SK-N-SH (cell line): ENCODE data around the gene BZW2. TPM values are rescaled to one million over a fixed set of nuclear protein-coding genes. Genes with fewer than 3 reads are reported as not detected.

Source experiments
- CTCF ChIA-PET: fragments of 300-600, 350-600 bp; formaldehyde crosslinking; extraction: SDS; loops from one replicate; lab custom pipeline; 2021; lab: Yijun Ruan, JAX
- POLR2A ChIA-PET: fragments of 350-600 bp; sonication (Branson Sonifier 250); formaldehyde crosslinking; extraction: SDS; loops from one replicate; lab custom pipeline; 2020; ENCODE audit warnings: antibody characterized with exemption, inconsistent platforms; lab: Yijun Ruan, JAX
- DNase-seq: peaks from one replicate; pipeline ENCODE4 v3.0.0; 2012
- H2AFZ ChIP-seq: fragments of 200-600 bp; sonication (generic); 2 replicates; pipeline ENCODE4 v1.8.1; 2016; ENCODE audit warnings: antibody characterized with exemption, mild to moderate bottlenecking, low read depth
- H3F3A ChIP-seq: fragments of 200-600 bp; sonication (generic); replicated peaks from 2 replicates; pipeline ENCODE3; 2016; ENCODE audit warnings: antibody characterized with exemption, mild to moderate bottlenecking; ENCODE audit not compliant: insufficient read depth
- H3K27ac ChIP-seq, 2 experiments: fragments of 200-500 bp in 1 of 2; fragments of 200-600 bp in 1 of 2; sonication (Bioruptor generic) in 1 of 2; sonication (generic), shearing (Covaris generic) in 1 of 2; 2 replicates each; pipeline versions ENCODE4 v1.5.1 to v1.6.1; 2014 to 2016; ENCODE audit warnings: low read depth in 2 of 2, inconsistent platforms in 1 of 2, low read length in 1 of 2, mild to moderate bottlenecking in 1 of 2, mixed read lengths in 1 of 2
- H3K27me3 ChIP-seq: fragments of 200-600 bp; sonication (generic), shearing (Covaris generic); 2 replicates; pipeline ENCODE4 v1.6.1; 2016; ENCODE audit warnings: mixed run types; ENCODE audit not compliant: insufficient read depth
- H3K36me3 ChIP-seq, 2 experiments: fragments of 200-500 bp in 1 of 2; fragments of 200-600 bp in 1 of 2; sonication (Bioruptor generic) in 1 of 2; sonication (generic) in 1 of 2; replicated peaks in 1 of 2; 2 replicates each; pipeline versions ENCODE3 to v1.5.1; 2014 to 2016; ENCODE audit warnings: low read length in 1 of 2, mild to moderate bottlenecking in 1 of 2; ENCODE audit not compliant: insufficient read depth in 2 of 2, control insufficient read depth in 1 of 2
- H3K4me1 ChIP-seq, 2 experiments: fragments of 200-500 bp in 1 of 2; fragments of 200-600 bp in 1 of 2; sonication (Bioruptor generic) in 1 of 2; sonication (generic), shearing (Covaris generic) in 1 of 2; 2 replicates each; pipeline versions ENCODE4 v1.5.1 to v1.6.1; 2014 to 2016; ENCODE audit warnings: low read depth in 1 of 2, low read length in 1 of 2, mixed run types in 1 of 2; ENCODE audit not compliant: insufficient read depth in 2 of 2, control insufficient read depth in 1 of 2
- H3K4me2 ChIP-seq: fragments of 200-600 bp; sonication (generic), shearing (Covaris generic); 2 replicates; pipeline ENCODE4 v1.6.1; 2017; ENCODE audit warnings: mixed run types
- H3K4me3 ChIP-seq, 2 experiments: fragments of 200-500 bp in 1 of 2; fragments of 200-600 bp in 1 of 2; sonication (Bioruptor generic) in 1 of 2; sonication (generic), shearing (Covaris generic) in 1 of 2; 2 replicates each; pipeline versions ENCODE4 v1.5.1 to v1.8.1; 2014 to 2016; ENCODE audit warnings: low read depth in 2 of 2, inconsistent platforms in 1 of 2, low read length in 1 of 2, mild to moderate bottlenecking in 1 of 2, mixed read lengths in 1 of 2, moderate library complexity in 1 of 2
- H3K79me2 ChIP-seq: fragments of 200-600 bp; sonication (generic); 2 replicates; pipeline ENCODE4 v1.8.1; 2017; ENCODE audit warnings: mild to moderate bottlenecking; ENCODE audit not compliant: insufficient read depth
- H3K9ac ChIP-seq: fragments of 200-600 bp; sonication (generic); 2 replicates; pipeline ENCODE4 v1.6.1; 2017; ENCODE audit warnings: mixed run types
- H3K9me2 ChIP-seq: fragments of 200-600 bp; sonication (generic); 2 replicates; pipeline ENCODE4 v1.6.1; 2017; ENCODE audit warnings: mixed run types
- H3K9me3 ChIP-seq: fragments of 200-600 bp; sonication (generic); 2 replicates; pipeline ENCODE4 v1.6.1; 2017; ENCODE audit warnings: mixed run types, mild to moderate bottlenecking, moderate library complexity
- H4K20me1 ChIP-seq: fragments of 200-600 bp; sonication (generic); 2 replicates; pipeline ENCODE4 v1.6.1; 2017; ENCODE audit warnings: mild to moderate bottlenecking, mixed run types; ENCODE audit not compliant: insufficient read depth
- EZH2phosphoT487 ChIP-seq: fragments of 200-600 bp; sonication (generic); IDR thresholded peaks from 2 replicates; pipeline ENCODE4 v1.6.1; 2017; ENCODE audit warnings: low read depth, mixed run types, mild to moderate bottlenecking, antibody characterized with exemption, moderate library complexity, borderline replicate concordance
- FOSL2 ChIP-seq: IDR thresholded peaks from 2 replicates; pipeline ENCODE4 v1.4.0; 2012; ENCODE audit warnings: low read depth, mild to moderate bottlenecking, moderate library complexity, borderline replicate concordance
- GATA2 ChIP-seq: sonication (generic); formaldehyde crosslinking; IDR thresholded peaks from 2 replicates; pipeline ENCODE4 v1.5.0; 2020; ENCODE audit warnings: mild to moderate bottlenecking, missing genetic modification reagents
- JUND ChIP-seq: IDR thresholded peaks from 2 replicates; pipeline ENCODE4 v1.4.0; 2012
- RAD21 ChIP-seq: IDR thresholded peaks from 2 replicates; pipeline ENCODE4 v1.6.1; 2012; ENCODE audit warnings: mild to moderate bottlenecking, low read length
- WGBS: methylation state at CpG from one replicate; pipeline ENCODE4 v1.1.6; 2017; ENCODE audit warnings: low lambda C conversion rate; 5-methylcytosine and 5-hydroxymethylcytosine counted together
- polyA plus RNA-seq, 3 experiments: library from polyadenylated mRNA; depleted of rRNA; stranded (reverse); fragments of >200 nt; gene quantifications; 2 replicates each; pipeline ENCODE4 v1.2.3, GENCODE V29; 2012
- TF ChIP-seq, protein P1 (sequence below): fragments of 150-350 bp; IDR thresholded peaks from 2 replicates; pipeline ENCODE4 v1.6.1; 2017; ENCODE audit warnings: antibody characterized with exemption, low read length, low read depth, borderline replicate concordance
- TF ChIP-seq, protein P2 (sequence below): IDR thresholded peaks from 2 replicates; pipeline ENCODE4 v1.4.0; 2012; ENCODE audit warnings: low read depth, borderline replicate concordance

BZW2 gene
- polyA plus RNA-seq, 1 of the 3 experiments (the other 2 are of a cell fraction) = 71.9 TPM

GRCh38 chr7:16745645-16746044 lies 99.7 kb downstream of the BZW2 start:
- Histone ChIP-seq H4K20me1 (no peaks in the 10 kb centered on the region), H3K9me3 (no peaks in the 10 kb centered on the region), H3F3A (peaks cover 2% of the 10 kb centered on the region), H3K4me1 (peaks cover 3 to 4% of the 10 kb centered on the region in 2 experiments; a peak in 3 of 4 replicates), H2AFZ (no peak overlapping the region), H3K4me3 (no peak overlapping the region), H3K27ac (no peak overlapping the region), H3K36me3 (no peaks in the 10 kb centered on the region), H3K4me2 (no peak overlapping the region), H3K9me2 (no peaks in the 10 kb centered on the region), H3K79me2 (no peaks in the 10 kb centered on the region), H3K9ac (no peak overlapping the region), H3K27me3 (no peaks in the 10 kb centered on the region)
- no peak for DNase-seq
- 72% methylated on average over 2 of the region's 2 CpGs for WGBS
- TF ChIP-seq FOSL2 (no peak), EZH2phosphoT487 (no peak)
- POLR2A ChIA-PET = no interaction called here
- CTCF ChIA-PET = interaction anchor here (0.8 to 1.6 kb wide), 4 partner anchors 8 to 173 kb away, joined by 3 to 6 read pairs (median 3); partner anchors contain the start of gene TSPAN13

DNA sequence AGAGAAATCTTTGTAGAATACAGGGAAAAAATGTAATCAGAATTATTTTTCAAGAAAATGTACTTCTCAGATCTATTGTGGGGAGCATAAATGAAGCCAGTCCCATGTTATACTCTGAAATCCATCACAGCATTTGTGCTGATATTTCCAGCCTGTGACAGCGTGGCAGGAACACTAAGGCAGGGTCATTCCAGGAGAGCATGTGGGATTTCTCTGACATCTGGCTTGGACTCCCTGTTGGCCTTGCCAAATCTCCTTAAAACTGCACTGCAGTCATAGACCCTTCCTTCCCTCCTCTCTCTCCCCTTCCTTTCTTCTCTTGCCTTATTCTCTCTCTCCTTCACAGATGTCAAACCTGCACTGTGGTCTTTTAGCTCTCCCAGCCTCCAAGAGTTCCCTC lies 101.1 kb downstream of the BZW2 start:
- DNase-seq = no peak
- H3K4me2 ChIP-seq = no peak overlapping the region

More for the DNA sequence above, 101.1 kb downstream of the BZW2 start:
- no peaks in the 10 kb centered on the region for H3F3A ChIP-seq
- H3K4me3 ChIP-seq = no peak overlapping the region
- H2AFZ ChIP-seq = no peak overlapping the region
- no peak overlapping the region for H3K27ac ChIP-seq
- H3K36me3 ChIP-seq = no peaks in the 10 kb centered on the region
- H3K4me1 ChIP-seq = peaks cover 0 to 4% of the 10 kb centered on the region in 2 experiments; a peak in 2 of 4 replicates
- ChIA-PET CTCF (no interaction called here), POLR2A (interaction anchor here (0.7 kb wide), 1 partner anchor 9 kb away, joined by 3 read pairs; no protein-coding TSS in a partner anchor)
- WGBS = 87% methylated on average over 1 of the region's 1 CpG
- H3K9me2 ChIP-seq = no peaks in the 10 kb centered on the region
- TF ChIP-seq, protein P1, sequence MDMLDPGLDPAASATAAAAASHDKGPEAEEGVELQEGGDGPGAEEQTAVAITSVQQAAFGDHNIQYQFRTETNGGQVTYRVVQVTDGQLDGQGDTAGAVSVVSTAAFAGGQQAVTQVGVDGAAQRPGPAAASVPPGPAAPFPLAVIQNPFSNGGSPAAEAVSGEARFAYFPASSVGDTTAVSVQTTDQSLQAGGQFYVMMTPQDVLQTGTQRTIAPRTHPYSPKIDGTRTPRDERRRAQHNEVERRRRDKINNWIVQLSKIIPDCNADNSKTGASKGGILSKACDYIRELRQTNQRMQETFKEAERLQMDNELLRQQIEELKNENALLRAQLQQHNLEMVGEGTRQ = no peak
- TF ChIP-seq, protein P2, sequence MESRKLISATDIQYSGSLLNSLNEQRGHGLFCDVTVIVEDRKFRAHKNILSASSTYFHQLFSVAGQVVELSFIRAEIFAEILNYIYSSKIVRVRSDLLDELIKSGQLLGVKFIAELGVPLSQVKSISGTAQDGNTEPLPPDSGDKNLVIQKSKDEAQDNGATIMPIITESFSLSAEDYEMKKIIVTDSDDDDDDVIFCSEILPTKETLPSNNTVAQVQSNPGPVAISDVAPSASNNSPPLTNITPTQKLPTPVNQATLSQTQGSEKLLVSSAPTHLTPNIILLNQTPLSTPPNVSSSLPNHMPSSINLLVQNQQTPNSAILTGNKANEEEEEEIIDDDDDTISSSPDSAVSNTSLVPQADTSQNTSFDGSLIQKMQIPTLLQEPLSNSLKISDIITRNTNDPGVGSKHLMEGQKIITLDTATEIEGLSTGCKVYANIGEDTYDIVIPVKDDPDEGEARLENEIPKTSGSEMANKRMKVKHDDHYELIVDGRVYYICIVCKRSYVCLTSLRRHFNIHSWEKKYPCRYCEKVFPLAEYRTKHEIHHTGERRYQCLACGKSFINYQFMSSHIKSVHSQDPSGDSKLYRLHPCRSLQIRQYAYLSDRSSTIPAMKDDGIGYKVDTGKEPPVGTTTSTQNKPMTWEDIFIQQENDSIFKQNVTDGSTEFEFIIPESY = no peak
- TF ChIP-seq RAD21 = no peak
- no peak for TF ChIP-seq GATA2 (CRISPR knock-in tag)
- TF ChIP-seq JUND = no peak
- H4K20me1 ChIP-seq = no peaks in the 10 kb centered on the region
- no peaks in the 10 kb centered on the region for H3K9me3 ChIP-seq
- no peaks in the 10 kb centered on the region for H3K27me3 ChIP-seq
- no peaks in the 10 kb centered on the region for H3K79me2 ChIP-seq
- no peak overlapping the region for H3K9ac ChIP-seq
